ENCODE data around the gene ACBD5.
"Not testable (repeated sequence)": the region's sequence is repeated elsewhere in the genome, so short reads cannot be mapped to it uniquely, and the experiment has no call there.

The ACBD5 gene

GRCh38 chr10:27240212-27241009 is at the start of gene ACBD5:
TSS of gene ACBD5 (minus strand) at chr10:27240797. CDS start at chr10:27240688, 109 bp downstream.
- peak; percentile 58 for DNase-seq (ENCODE audit: low read depth)

GRCh38 chr10:27285093-27285492 is 44.5 kb upstream of the ACBD5 start:
- DNase-seq (ENCODE audit: low read depth): peak; percentile 2

- no peak for DNase-seq (ENCODE audit: low read depth)
Measured at GRCh38 chr10:27276581-27276980, 36.0 kb upstream of the ACBD5 start.

GRCh38 chr10:27266025-27266424 is 25.4 kb upstream of the ACBD5 start:
- DNase-seq (ENCODE audit: low read depth): not testable (repeated sequence)

GRCh38 chr10:27262788-27263187 is 22.2 kb upstream of the ACBD5 start:
- not testable (repeated sequence) for DNase-seq (ENCODE audit: low read depth)

- no peak for DNase-seq (ENCODE audit: low read depth)
Measured at GRCh38 chr10:27258838-27259812, 18.5 kb upstream of the ACBD5 start.

GRCh38 chr10:27258492-27258837 is 17.9 kb upstream of the ACBD5 start:
- no peak for DNase-seq (ENCODE audit: low read depth)

GRCh38 chr10:27256299-27257189 is 15.9 kb upstream of the ACBD5 start:
- no peak for DNase-seq (ENCODE audit: low read depth)

- no peak for DNase-seq (ENCODE audit: low read depth)
Measured at GRCh38 chr10:27253576-27253975, 13.0 kb upstream of the ACBD5 start.

GRCh38 chr10:27252267-27253000 is 11.8 kb upstream of the ACBD5 start:
- peak; percentile 81 for DNase-seq (ENCODE audit: low read depth)

GRCh38 chr10:27251554-27251953 is 11.0 kb upstream of the ACBD5 start:
- DNase-seq (ENCODE audit: low read depth): no peak

GRCh38 chr10:27248215-27248614 is 7.6 kb upstream of the ACBD5 start:
- DNase-seq (ENCODE audit: low read depth): no peak

- DNase-seq (ENCODE audit: low read depth): no peak
Measured at GRCh38 chr10:27247441-27247840, 6.8 kb upstream of the ACBD5 start.

- DNase-seq (ENCODE audit: low read depth): no peak
Measured at GRCh38 chr10:27247006-27247405, 6.4 kb upstream of the ACBD5 start.

GRCh38 chr10:27245836-27246235 is 5.2 kb upstream of the ACBD5 start:
- no peak for DNase-seq (ENCODE audit: low read depth)

- no peak for DNase-seq (ENCODE audit: low read depth)
Measured at GRCh38 chr10:27244976-27245375, 4.4 kb upstream of the ACBD5 start.

GRCh38 chr10:27242951-27243551 is 2.5 kb upstream of the ACBD5 start:
- peak; percentile 64 for DNase-seq (ENCODE audit: low read depth)

GRCh38 chr10:27242473-27242950 is 1.9 kb upstream of the ACBD5 start:
- no peak for DNase-seq (ENCODE audit: low read depth)

- DNase-seq (ENCODE audit: low read depth): peak; percentile 81
Measured at GRCh38 chr10:27241652-27242472, 1.3 kb upstream of the ACBD5 start.

All from activated T-cell treated with anti-CD3 and anti-CD28 coated beads for 1 hour (primary cell).